HG03196 (cell line): ENCODE results near the gene CBS.
"Not testable (repeated sequence)": the region's sequence is repeated elsewhere in the genome, so short reads cannot be mapped to it uniquely, and the experiment has no call there.

Source experiments
- ATAC-seq: cut with Tn5 transposase; IDR thresholded peaks from one replicate; pipeline ENCODE4 v1.9.1; 2021; ENCODE audit not compliant: unreplicated experiment

CBS gene

DNA sequence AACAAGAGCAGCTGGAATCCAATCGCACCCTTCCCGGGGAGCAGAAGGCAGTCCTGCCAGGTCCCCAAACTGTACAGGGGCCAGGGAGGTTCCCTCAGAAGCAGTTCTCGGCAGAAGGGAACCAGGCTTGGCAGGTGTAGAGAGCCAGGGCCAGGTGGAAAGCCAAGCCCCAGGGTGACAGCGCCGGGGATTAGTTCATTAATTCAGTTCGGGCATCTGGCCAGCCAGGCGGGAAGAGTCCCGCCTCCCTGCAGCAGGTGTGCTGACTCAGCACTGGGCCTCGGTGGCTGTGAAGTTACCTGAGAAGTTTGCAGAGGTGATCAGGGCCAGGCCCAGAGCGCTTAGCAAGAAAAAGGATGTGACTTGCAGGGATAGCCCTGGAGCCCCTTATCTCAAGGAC, 6.0 kb downstream of the CBS start:
- ATAC-seq = not testable (repeated sequence)

DNA sequence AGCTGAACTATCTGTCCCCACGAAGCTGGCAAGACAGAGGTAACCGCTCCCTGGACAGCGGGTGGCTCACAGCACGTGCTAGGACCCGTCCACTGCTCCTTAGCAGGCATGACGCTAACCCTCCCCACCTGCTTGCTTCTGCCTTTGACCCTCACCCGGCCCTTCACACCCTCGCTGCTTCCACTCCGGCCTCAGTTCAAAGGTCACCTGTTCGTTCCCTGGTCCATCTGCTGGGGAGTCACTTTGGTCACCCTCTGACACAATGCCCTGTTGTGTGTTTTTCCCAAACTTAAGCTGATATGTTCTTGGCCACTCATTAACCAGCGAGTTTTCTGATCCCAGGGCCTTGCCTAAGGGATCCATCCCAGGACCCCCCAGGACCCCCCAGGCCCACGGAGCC, 7.6 kb downstream of the CBS start:
- ATAC-seq = not testable (repeated sequence)

DNA sequence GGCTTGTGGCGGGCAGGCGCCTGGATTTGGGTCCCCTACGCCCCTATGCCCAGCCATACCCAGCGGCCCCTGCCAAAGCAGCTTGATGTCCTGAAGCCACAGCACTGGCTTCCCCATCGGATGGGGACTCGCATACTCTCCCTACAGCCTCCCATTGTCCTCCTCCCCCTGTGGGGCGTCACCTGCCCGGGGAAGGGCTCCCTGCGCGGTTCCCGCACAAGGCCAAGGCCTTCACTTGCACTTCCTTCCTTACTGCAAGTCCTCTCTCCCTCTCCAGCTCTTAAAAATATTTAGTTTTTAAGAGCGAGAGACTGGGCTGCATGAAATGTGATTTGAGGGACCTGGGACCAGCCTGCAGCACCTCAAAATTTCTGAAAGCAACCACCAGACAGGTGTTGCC, 8.9 kb downstream of the CBS start:
- ATAC-seq = not testable (repeated sequence)

DNA sequence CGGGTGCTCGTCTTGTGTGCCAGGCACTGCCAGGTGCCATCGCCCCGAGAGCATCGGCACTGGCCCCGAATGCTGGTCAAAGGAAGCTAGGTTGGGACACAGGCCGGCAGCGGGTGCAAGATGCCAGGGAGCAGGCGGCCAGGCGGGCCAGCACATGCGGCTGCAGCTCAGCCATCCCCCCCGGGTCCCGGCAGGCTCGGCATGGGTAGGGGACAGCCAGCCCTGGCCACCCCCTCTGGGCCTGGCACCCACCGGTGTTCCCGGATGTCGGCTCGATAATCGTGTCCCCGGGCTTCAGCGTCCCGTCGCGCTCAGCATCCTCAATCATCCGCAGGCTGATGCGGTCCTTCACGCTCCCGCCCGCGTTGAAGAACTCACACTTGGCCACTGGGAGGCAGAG, 9.6 kb downstream of the CBS start:
- not testable (repeated sequence) for ATAC-seq

DNA sequence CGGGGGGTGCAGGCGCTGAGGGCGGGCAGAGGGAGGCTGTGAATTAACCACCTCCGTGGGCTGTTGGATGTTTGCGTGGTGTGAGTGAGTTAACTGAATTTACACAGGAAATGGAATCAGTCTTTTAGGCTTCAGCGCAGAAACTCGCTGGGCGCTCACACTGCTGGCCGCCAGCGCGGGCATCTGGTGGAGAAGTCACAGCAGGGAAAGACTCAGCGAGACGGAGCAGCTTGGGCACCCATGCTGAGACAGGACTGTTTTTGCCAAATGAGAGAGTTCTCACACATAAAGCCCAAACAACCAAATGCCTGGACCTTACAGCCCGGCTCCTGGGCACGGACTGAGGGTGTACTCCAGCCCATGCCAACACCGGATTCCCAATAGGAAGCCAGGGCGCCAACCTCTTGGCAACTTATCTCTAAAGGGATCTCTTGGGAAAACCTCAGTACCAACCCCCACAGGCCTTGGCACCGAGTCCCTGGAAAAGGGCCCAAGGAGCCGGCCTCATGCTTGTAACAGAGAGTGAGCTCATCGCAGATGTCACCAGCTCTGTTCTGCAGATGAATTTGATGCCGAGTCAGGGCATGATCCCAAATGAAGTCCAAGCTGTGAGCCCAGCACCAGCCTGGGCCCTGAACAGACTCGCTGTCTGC, 11.2 kb downstream of the CBS start:
- ATAC-seq = not testable (repeated sequence)

DNA sequence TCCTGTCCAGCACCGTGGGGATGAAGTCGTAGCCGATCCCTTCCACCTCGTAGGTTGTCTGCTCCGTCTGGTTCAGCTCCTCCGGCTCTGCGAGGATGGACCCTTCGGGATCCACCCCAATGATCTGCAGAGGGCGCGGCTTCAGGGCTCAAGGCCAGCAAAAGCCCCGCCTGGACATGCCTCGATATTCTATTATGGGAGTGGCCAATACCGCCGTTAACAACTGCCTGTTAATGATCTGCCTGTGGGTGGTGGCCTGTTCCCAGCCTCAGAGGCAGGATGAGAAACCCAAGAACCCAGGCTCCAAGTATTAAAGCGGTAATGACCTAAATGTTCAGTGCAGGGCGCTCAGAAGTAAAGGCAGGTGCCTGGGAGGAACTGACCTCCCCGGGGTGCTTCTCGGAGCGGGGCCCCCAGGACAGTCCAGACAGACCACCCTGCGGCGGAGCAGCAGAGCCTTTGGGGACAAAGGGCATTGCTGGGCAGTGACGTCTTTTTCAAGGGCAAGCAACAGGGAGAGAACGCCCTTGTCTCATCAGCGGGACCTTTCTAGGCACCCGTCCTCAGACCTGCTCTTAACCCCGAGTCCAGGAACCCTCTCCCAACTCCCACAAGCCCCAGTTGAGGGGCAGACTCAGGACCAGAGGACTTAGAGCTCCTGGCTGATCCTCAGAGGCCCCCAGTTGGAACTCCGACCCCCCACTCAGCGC, 12.5 kb downstream of the CBS start:
- ATAC-seq = not testable (repeated sequence)

DNA sequence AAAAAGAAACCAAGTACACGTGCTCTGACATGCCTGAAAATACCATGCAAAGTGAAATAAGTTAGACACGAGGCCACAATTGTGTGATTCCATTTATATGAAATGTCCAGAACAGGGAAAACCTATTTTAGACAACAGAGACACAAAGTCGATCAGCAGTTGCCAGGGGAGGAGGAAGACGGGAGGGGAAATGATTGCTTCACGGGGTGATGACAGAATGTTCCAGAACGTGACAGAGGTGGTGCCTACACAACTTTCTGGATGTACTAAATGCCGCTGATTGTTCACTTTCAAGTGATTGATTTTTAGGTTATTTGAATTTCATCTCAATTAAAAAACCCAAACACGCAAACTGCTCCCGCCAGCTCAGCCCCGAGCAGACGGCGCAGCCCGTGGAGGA, 22.5 kb downstream of the CBS start:
- ATAC-seq = not testable (repeated sequence)

DNA sequence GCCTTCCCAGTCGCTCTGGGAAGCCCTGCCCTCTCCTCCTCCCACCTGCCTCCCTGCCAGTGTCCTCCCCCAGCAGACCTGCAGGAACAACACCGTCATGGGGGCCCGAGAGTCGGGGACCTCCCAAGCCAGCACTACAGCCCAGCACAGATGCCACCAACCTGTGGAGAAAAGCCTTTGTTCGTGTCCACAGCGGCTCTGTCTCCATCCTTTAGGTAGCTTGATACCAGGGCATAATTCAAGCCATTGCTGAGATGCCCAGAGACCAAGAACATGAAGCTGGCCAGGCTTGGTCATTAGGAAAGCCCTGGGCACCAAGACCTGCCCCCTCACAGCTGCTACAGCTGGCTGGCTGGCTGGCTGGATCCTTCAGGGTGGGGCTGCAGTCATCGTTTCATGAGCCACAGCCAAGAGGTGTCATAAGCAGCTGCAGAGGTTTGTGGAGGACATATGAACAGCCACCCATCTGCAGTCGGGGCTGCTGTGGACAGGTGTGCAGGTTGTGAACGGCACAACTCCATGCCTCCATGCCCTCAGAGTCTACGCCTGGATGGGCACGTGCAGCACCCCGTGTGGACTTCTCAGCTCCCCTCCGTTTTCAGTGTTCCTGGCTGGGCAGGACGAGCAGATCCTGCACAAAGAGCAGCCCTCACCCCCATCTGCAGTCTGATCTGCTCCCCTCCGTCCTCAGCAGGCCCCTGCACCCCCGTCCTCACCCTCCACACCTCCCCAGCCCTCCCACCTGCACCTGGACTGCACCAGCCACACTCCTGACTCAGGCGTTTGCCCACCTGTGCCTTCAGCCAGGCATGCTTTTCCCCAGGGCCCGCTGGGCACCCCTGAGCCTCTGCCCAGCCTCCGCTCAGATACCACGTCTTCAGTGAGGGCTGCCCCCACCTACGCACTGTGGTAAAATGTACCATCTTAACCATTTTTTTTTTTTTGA, 29.5 kb downstream of the CBS start:
- ATAC-seq = not testable (repeated sequence)

DNA sequence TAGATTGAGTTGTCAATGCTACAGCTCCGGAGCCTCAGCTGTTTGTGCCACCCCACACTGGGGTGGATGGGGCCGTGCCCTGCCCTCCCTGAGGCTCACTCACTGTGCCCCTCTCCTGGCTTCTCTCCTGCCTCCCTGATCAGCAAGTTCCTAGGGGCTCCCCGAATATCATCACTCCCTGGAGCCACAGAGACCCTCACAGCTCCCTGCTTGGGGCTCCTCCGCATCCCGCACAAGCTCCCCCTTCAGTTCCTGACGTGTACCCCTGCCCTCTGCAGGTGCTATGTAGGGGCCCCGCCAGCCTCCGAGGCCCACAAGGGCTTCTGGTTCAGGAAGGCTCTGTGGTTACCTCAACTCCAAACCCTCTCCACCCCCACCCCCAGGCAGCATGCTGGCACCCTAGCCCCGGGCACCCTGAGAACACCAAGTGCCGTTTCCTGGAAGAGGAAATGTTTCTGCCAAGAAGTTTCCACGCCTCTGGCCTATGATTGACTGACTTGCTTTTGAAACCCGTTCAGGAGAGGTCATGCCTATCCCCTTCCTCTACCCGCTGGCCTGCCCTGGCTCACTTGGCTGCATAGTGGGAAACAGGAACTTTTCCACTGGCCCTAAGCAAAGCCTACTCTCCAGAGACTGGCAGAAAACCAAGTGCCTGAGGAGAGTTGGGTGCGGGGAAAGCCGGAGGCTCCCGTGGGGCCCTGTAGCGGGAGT, 30.3 kb downstream of the CBS start:
- ATAC-seq = not testable (repeated sequence)

DNA sequence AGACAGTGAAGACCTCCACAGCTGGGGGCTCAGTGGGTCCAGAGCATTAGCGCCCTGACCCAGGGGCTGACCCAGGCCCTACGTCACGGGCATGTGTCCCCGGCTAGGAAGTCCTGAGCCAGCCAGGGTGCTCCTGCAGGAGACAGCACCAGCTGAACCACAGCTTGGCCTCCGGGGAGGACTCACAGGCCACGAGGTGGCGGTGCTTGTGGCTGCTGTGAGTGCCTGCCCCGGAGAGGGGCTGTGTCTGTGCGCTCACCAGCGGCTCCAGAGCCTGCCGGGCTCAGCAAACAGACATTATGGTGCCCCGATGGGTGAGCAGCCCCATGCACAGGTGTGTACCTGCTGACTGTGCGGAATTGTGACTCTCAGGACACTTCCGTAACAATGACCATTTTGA, 31.1 kb downstream of the CBS start:
- not testable (repeated sequence) for ATAC-seq

DNA sequence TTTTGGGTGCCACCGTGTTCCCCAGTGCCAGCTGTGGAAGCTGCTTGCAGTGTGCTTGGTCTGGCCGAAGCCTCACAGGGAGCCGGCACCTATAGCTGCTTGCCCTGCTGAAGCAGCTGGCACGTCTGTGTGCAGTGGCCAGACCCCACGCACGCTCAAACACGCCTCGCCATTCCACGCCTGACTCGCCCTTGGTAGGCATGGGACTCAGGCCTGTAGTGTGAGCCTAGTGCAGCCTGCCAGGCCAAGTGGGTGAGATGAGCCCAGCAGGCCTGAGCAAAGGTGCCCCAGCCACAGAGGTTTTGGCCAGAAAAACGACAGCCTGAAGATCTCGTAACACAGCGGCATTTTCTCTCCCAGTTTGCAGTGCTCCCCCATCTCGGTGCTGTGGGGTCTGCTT, 32.3 kb downstream of the CBS start:
- ATAC-seq = not testable (repeated sequence)

DNA sequence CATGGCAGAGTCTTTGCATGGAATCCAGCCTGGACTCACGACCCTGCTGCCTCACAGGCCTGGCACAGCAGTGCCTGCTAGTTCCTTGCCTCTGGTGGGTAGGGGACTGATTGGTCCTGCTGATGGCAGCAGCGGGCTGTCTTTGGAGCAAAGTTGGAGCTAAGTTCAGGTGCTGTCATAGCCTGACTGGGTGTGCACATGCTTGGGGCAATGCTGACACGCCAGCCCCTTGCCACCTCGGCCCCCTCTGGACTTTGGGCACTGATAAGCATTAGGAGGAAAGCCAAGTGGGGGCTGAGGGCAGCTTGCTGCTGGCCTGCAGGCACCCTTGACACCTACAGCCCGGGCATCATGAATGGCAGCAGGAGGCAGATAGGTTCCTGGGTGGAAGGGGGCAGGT, 33.5 kb downstream of the CBS start:
- not testable (repeated sequence) for ATAC-seq

DNA sequence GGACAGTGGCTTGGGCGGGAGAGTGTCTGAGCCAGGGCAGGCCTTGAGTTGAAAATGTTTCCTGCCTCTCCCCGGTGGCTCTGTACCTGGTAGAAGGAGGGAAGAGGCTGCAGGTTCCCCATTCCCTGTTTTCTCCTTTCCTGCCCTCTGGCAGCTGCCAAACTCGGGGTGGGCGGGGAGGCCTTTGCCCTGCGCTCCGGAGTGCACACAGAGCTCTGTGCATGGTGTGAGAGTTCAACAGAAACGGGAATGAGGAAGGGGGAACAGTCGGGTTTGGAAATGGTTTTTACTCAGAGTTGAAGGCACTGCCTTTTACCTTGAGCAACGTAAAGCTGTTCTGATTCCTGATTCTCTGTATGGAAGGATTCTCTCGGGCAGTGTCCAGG, 37.0 kb downstream of the CBS start:
- not testable (repeated sequence) for ATAC-seq

DNA sequence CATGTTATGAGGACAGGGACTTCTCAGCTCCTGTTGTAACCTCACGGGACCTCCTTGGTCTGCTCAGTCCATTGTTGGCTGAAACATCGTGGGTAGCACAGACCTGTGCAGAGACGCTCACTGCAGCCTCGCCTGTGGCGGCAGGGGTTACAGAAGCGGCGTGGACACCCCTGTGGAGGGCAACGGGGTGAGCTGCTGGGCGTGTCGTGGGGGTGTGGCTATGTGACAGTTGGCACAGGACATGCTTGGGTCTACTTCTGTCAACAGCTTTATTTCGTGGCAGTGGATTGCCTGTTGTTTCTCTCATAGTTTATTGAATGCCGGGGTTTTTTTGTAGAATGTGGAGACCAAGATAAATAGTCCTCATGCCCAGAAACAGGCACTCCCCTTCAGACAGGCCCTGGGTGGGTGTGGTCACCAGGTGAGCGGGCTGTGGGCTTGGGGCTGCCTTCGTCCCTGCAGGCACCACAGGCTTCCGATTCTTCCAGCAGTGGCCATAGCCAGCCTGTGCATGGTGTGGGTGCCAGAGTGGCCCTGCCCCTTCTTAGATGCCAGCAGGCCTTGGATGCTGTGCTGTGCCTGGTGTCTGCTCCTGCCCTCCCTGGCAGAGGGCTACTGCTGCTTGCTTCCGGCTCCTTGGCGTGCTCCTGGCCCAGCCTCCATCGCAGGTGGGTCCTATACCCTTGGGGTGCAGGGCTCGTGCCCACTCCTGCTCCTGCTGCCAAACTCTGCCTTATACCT, 37.5 kb downstream of the CBS start:
- ATAC-seq = not testable (repeated sequence)

DNA sequence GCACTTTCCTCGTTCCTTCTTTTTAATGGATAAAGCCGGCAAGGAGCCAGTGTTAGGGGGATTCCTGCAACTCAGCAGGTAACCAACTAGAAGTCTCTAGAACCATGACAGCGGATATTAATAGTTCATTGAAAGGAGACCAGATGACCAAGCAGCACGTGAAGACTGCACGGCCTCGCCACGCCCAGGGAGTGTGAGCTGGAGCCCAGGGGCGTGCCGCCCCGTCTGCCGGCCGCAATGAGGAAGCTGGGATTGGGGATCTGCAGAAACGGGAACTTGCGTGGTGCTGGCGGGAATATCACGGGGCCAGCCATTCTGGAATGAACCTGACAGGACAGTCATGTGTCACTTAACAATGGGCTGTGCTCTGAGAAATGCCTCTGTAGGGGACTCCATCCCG, 38.7 kb downstream of the CBS start:
- not testable (repeated sequence) for ATAC-seq

DNA sequence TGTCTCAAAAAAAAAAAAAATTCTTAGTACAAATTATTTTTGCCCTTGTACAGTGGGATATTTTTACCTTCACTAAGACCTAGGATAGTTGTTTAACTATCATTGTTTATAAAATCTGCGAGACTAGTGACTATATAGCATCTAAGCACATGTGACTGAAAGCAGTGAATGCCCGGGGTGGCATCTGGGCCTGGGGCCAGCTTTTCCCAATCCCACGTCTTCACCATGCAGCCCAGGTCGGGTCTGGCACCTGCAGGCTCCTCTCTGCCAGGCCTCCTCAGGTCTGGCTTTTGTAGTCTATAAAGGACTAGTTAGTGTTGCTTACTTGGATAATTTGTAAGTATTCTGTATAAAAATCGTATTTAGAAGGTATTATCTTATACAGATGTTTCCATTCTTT, 40.8 kb downstream of the CBS start:
- ATAC-seq = no peak

DNA sequence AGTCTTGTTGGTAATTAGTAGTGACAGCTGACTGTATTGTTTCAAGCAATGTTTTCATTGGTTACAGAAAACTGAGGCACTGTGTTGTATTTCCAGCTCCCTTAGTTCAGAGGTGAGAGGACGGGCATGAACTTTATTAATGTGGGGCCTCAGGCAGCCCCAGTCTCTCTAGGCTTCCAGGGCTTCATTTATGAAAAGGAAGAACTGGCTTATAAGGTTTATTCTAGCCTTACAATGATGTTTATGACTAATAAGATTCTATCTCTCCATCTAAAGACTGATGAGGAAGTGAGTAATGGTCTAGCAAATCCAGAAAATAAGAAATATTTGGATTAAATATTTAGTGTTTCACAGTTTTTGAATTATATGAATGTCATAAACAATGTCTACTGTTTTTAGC, 41.5 kb downstream of the CBS start:
- ATAC-seq = no peak

DNA sequence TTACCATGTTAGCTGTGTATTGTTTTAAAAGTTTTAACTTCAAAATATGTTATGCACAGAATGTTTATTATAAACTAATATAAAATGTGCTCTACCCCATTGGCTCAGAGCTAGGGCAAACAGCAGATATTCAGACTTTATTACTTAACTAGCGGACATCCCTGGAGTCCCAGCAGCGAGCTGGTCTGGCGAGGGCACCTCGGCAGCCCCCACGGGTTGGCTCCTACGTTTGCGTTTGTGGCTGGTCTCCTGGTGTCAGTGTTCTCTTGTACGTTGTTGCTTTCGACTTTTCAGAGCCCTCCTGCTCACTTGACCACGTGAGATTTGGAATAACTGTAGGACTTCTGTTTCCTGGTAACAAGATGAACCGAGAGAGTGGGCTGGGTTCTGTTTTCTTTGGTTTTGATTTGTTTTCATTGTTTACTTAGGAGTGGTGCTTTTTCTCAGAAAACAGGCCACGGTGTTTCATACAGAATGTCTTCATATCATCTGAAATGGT, 44.5 kb downstream of the CBS start:
- ATAC-seq = no peak

DNA sequence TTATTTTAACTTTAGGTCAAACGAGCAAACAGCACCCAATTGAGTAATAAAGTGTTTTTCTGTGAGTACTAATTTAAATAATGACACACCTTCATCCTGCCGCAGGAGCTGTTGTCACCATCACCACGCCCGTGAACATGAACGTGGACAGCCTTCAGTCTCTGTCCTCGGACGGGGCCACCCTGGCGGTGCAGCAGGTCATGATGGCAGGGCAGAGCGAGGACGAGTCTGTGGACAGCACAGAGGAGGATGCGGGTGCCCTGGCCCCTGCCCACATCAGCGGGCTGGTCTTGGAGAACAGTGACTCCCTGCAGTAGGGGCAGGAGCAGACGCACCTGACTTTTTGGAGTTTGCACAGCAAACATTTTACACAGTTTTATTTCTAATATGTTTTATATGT, 45.9 kb downstream of the CBS start:
- ATAC-seq = no peak
